SK-N-SH treated with all-trans-retinoic acid at 6 μM for 48 hours (cell line): ENCODE measurements around the gene TIAM2.
"Not testable (repeated sequence)": the region's sequence is repeated elsewhere in the genome, so short reads cannot be mapped to it uniquely, and the experiment has no call there.

Experiments
- ARNTL ChIP-seq: fragments of 450-650 bp; formaldehyde crosslinking; IDR thresholded peaks from 2 replicates; pipeline ENCODE4 v1.5.0; 2020; ENCODE audit warnings: low read depth, mild to moderate bottlenecking, moderate library complexity, borderline replicate concordance
- CREB5 ChIP-seq: fragments of 250-450 bp; sonication (Bioruptor Pico); IDR thresholded peaks from 2 replicates; pipeline ENCODE4 v1.5.1; 2020; ENCODE audit warnings: low read depth, mild to moderate bottlenecking, moderate library complexity
- CSRNP3 ChIP-seq: fragments of 250-450 bp; sonication (Bioruptor Pico); IDR thresholded peaks from 2 replicates; pipeline ENCODE4 v1.5.1; 2021; ENCODE audit warnings: mild to moderate bottlenecking, moderate library complexity
- ESRRG ChIP-seq: fragments of 250-450 bp; sonication (Bioruptor Pico); IDR thresholded peaks from 2 replicates; pipeline ENCODE4 v1.6.1; 2021; ENCODE audit warnings: mild to moderate bottlenecking
- OSR1 ChIP-seq: fragments of 250-450 bp; sonication (Bioruptor Pico); IDR thresholded peaks from 2 replicates; pipeline ENCODE4 v1.8.0; 2022; ENCODE audit warnings: moderate library complexity, mild to moderate bottlenecking, inconsistent platforms
- PATZ1 ChIP-seq: fragments of 250-450 bp; sonication (Bioruptor Pico); IDR thresholded peaks from 2 replicates; pipeline ENCODE4 v1.8.0; 2020; ENCODE audit warnings: mild to moderate bottlenecking, moderate library complexity, borderline replicate concordance
- PPARA ChIP-seq: fragments of 250-450 bp; sonication (Bioruptor Pico); IDR thresholded peaks from 2 replicates; pipeline ENCODE4 v1.5.0; 2020; ENCODE audit warnings: mild to moderate bottlenecking, borderline replicate concordance
- RARB ChIP-seq: fragments of 250-450 bp; sonication (Bioruptor Pico); IDR thresholded peaks from 2 replicates; pipeline ENCODE4 v1.8.0; 2021; ENCODE audit warnings: mild to moderate bottlenecking, moderate library complexity
- TCF4 ChIP-seq: fragments of 250-450 bp; sonication (Bioruptor Pico); IDR thresholded peaks from 2 replicates; pipeline ENCODE4 v1.8.0; 2021; ENCODE audit warnings: mild to moderate bottlenecking, moderate library complexity, borderline replicate concordance
- ZC3H10 ChIP-seq: fragments of 250-450 bp; sonication (Bioruptor Pico); IDR thresholded peaks from 2 replicates; pipeline ENCODE4 v1.5.1; 2021; ENCODE audit warnings: mild to moderate bottlenecking, moderate library complexity
- ZFP3 ChIP-seq: fragments of 250-450 bp; sonication (Bioruptor Pico); IDR thresholded peaks from 2 replicates; pipeline ENCODE4 v1.5.0; 2020; ENCODE audit warnings: mild to moderate bottlenecking, moderate library complexity
- ZNF565 ChIP-seq: fragments of 450-650 bp; formaldehyde crosslinking; conservative IDR thresholded peaks from 2 replicates; pipeline ENCODE4 v1.5.0; 2020; ENCODE audit warnings: low read depth, mild to moderate bottlenecking, moderate library complexity
- ZNF70 ChIP-seq: fragments of 450-650 bp; formaldehyde crosslinking; IDR thresholded peaks from 2 replicates; pipeline ENCODE4 v1.5.0; 2020; ENCODE audit warnings: mild to moderate bottlenecking, moderate library complexity
- ZNF8 ChIP-seq: fragments of 450-650 bp; formaldehyde crosslinking; IDR thresholded peaks from 2 replicates; pipeline ENCODE4 v1.5.0; 2020; ENCODE audit warnings: mild to moderate bottlenecking, moderate library complexity

GRCh38 chr6:155230975-155231374, 235.9 kb downstream of the TIAM2 start:
- not testable (repeated sequence) for TF ChIP-seq ARNTL (CRISPR knock-in tag); ZNF70; PPARA (CRISPR knock-in tag); ESRRG (CRISPR knock-in tag); TCF4 (CRISPR knock-in tag); OSR1 (CRISPR knock-in tag); ZNF565 (CRISPR knock-in tag); ZC3H10 (CRISPR knock-in tag); CREB5 (CRISPR knock-in tag); RARB (CRISPR knock-in tag); PATZ1 (CRISPR knock-in tag); CSRNP3 (CRISPR knock-in tag); ZFP3 (CRISPR knock-in tag); ZNF8 (CRISPR knock-in tag)
